Measurements from ENCODE around the gene NOL7. TPM values are rescaled to one million over a fixed set of nuclear protein-coding genes. Genes with fewer than 3 reads are reported as not detected.

Gene NOL7
- total and polyA plus RNA-seq, 2 of the 8 experiments (the other 6 are each of a cell fraction or from before 2014, with no cell fraction given), result 16.4 to 70.4 TPM

GRCh38 chr6:13591205-13591921, 23.8 kb upstream of the NOL7 start:
- Histone ChIP-seq H3K18ac (ENCODE audit: extremely low read depth, low read length) (no peak overlapping the region), H3K14ac (ENCODE audit: insufficient read length) (no peak overlapping the region), H3K36me3 (ENCODE audit: control insufficient read depth in 2 of 4, insufficient read depth in 4 of 4, low read length in 3 of 4) (peaks cover 4 to 22% (median 7%) of the 10 kb centered on the region in 4 experiments; a peak in 5 of 8 replicates), H2BK5ac (ENCODE audit: low read depth, low read length) (no peak overlapping the region), H2BK120ac (replicated peaks; ENCODE audit: low read depth, low read length) (no peak overlapping the region), H2BK20ac (ENCODE audit: low read length) (no peak overlapping the region), H3K79me1 (ENCODE audit: low read depth, low read length) (0 out of 2 replicates have a peak, but pooled peaks cover 3% of the 10 kb centered on the region), H3K4me1 (replicated peaks in 1 of 4; ENCODE audit: control insufficient read depth in 3 of 4, insufficient read depth in 4 of 4, low read length in 3 of 4) (no peaks in the 10 kb centered on the region; a peak in 2 of 7 replicates), H2BK15ac (ENCODE audit: low read length) (no peak overlapping the region), H3K79me2 (ENCODE audit: control insufficient read depth in 1 of 2, insufficient read depth in 2 of 2, low read length in 2 of 2) (no peaks in the 10 kb centered on the region), H4K8ac (ENCODE audit: extremely low read depth, insufficient read depth, low read length) (no peak overlapping the region), H4K20me1 (replicated peaks in 1 of 2; ENCODE audit: control insufficient read depth in 1 of 2, insufficient read depth in 2 of 2, low read length in 2 of 2) (peaks cover 0 to 11% of the 10 kb centered on the region in 2 experiments), H3K9ac (replicated peaks in 1 of 4; ENCODE audit: extremely low read depth in 1 of 4, low read depth in 3 of 4, low read length in 3 of 4) (no peak overlapping the region), H2AK5ac (ENCODE audit: low read depth, low read length) (no peak overlapping the region), H3K4ac (replicated peaks; ENCODE audit: insufficient read length, low read depth, low read length) (no peak overlapping the region), H2AFZ (ENCODE audit: low read length) (no peak overlapping the region), H4K5ac (ENCODE audit: insufficient read length, low read depth, low read length) (no peak overlapping the region), H2BK12ac (ENCODE audit: low read depth, low read length) (no peak overlapping the region), H3K4me3 (ENCODE audit: extremely low read depth in 1 of 4, insufficient read depth in 2 of 4, low read depth in 3 of 4, low read length in 4 of 4) (no peak overlapping the region), H3K4me2 (ENCODE audit: insufficient read depth in 1 of 2, low read depth in 2 of 2, low read length in 2 of 2) (no peak overlapping the region), H3K9me3 (ENCODE audit: insufficient read depth in 2 of 2, low read depth in 1 of 2, low read length in 1 of 2) (no peaks in the 10 kb centered on the region), H3K27me3 (replicated peaks in 1 of 4; ENCODE audit: control insufficient read depth in 3 of 4, extremely low read depth in 1 of 4, insufficient read depth in 3 of 4, low read length in 3 of 4) (no peaks in the 10 kb centered on the region), H3K56ac (replicated peaks; ENCODE audit: insufficient read length, low read depth, low read length) (peak overlapping the region; percentile 92), H3K23ac (ENCODE audit: insufficient read length) (no peak overlapping the region), H4K91ac (replicated peaks; ENCODE audit: insufficient read length, low read length) (no peak overlapping the region), H3K23me2 (ENCODE audit: low read depth, low read length) (peaks cover 6% of the 10 kb centered on the region; the same call in 1 of the 2 replicates), H3K27ac (ENCODE audit: low read depth, low read length) (no peak overlapping the region)
- WGBS, 2 experiments (ENCODE audit: extremely low coverage in 1 of 2, insufficient coverage in 1 of 2, insufficient read length in 1 of 2, insufficient replicate concordance in 2 of 2, low coverage in 1 of 2, low lambda C conversion rate in 2 of 2, missing lambda C conversion rate in 1 of 2), result 90% methylated on average over 18 of the region's 21 CpGs; no CpG with 5 or more reads in 1 of the 2 experiments
- DNase-seq (ENCODE audit: low read depth in 1 of 2, low spot score in 2 of 2) (no peak), FAIRE-seq (no peak)
- POLR2A ChIA-PET (ENCODE audit: partially characterized antibody), result interaction anchor here (0.9 to 3.6 kb wide), 6 partner anchors 13 to 258 kb away, joined by 3 to 14 read pairs (median 4); partner anchors contain the start of genes NOL7 and SIRT5
- no peak for TF ChIP-seq GTF2F1 (IDR thresholded peaks at IDR 0.05; ENCODE audit: borderline replicate concordance, low read depth, low read length)
- TF ChIP-seq E2F6 (IDR thresholded peaks at IDR 0.05), result no peak
- no peak for TF ChIP-seq RNF2 (IDR thresholded peaks at IDR 0.05; ENCODE audit: borderline replicate concordance, low read depth, low read length, missing control alignments, poor library complexity, severe bottlenecking)
- no peak for TF ChIP-seq SAP30 (IDR thresholded peaks at IDR 0.05; ENCODE audit: insufficient read depth, insufficient replicate concordance, low read length)
- no peak for TF ChIP-seq HDAC6 (IDR thresholded peaks at IDR 0.05; ENCODE audit: low read depth, low read length)
- TF ChIP-seq PHF8 (conservative IDR thresholded peaks at IDR 0.05; ENCODE audit: low read depth, low read length), result no peak
- CTCF ChIA-PET (ENCODE audit: partially characterized antibody), result interaction anchor here (1.0 to 3.6 kb wide), 5 partner anchors 9 to 261 kb away, joined by 3 to 20 read pairs (median 4); partner anchors contain the start of gene SIRT5
